Measurements from ENCODE around the gene LMF1. TPM values are rescaled to one million over a fixed set of nuclear protein-coding genes. Genes with fewer than 3 reads are reported as not detected.

LMF1 gene
- polyA plus RNA-seq, 2 donors, result 8.2 to 17.2 TPM

- Histone ChIP-seq H3K27me3 (ENCODE audit: control insufficient read depth in 1 of 2, insufficient read depth in 2 of 2, low read length in 2 of 2) (no peaks in the 10 kb centered on the region), H3K36me3 (ENCODE audit: control insufficient read depth in 2 of 2, insufficient read depth in 2 of 2, low read length in 1 of 2) (no peaks in the 10 kb centered on the region), H3K4me1 (ENCODE audit: control insufficient read depth in 2 of 2, insufficient read depth in 2 of 2, low read length in 1 of 2) (no peaks in the 10 kb centered on the region), H3K27ac (ENCODE audit: low read depth in 2 of 2, low read length in 1 of 2) (no peak overlapping the region), H3K9me3 (ENCODE audit: control insufficient read depth in 2 of 2, insufficient read depth in 1 of 2, low read depth in 1 of 2, low read length in 1 of 2) (peaks cover 3 to 15% of the 10 kb centered on the region in 2 donors), H3K4me3 (ENCODE audit: low read depth in 1 of 2, low read length in 2 of 2) (no peak overlapping the region)
- 92 to 93% methylated on average over 31 of the region's 31 CpGs for WGBS, 2 donors
Measured at GRCh38 chr16:850668-851067, 120.1 kb downstream of the LMF1 start.

GRCh38 chr16:848510-849253 is 122.1 kb downstream of the LMF1 start:
- no peak overlapping the region for H3K27ac ChIP-seq (ENCODE audit: low read depth in 2 of 2, low read length in 1 of 2)
- peaks cover 3 to 15% of the 10 kb centered on the region in 2 donors for H3K9me3 ChIP-seq (ENCODE audit: control insufficient read depth in 2 of 2, insufficient read depth in 1 of 2, low read depth in 1 of 2, low read length in 1 of 2)
- no peaks in the 10 kb centered on the region for H3K36me3 ChIP-seq (ENCODE audit: control insufficient read depth in 2 of 2, insufficient read depth in 2 of 2, low read length in 1 of 2)
- 92 to 94% methylated on average over 44 of the region's 44 CpGs for WGBS, 2 donors
- H3K27me3 ChIP-seq (ENCODE audit: control insufficient read depth in 1 of 2, insufficient read depth in 2 of 2, low read length in 2 of 2), result no peaks in the 10 kb centered on the region
- H3K4me3 ChIP-seq (ENCODE audit: low read depth in 1 of 2, low read length in 2 of 2), result no peak overlapping the region
- H3K4me1 ChIP-seq (ENCODE audit: control insufficient read depth in 2 of 2, insufficient read depth in 2 of 2, low read length in 1 of 2), result no peaks in the 10 kb centered on the region

GRCh38 chr16:847681-848445 is 122.9 kb downstream of the LMF1 start:
- 96% methylated on average over 33 of the region's 33 CpGs for WGBS, 2 donors
- Histone ChIP-seq H3K27me3 (ENCODE audit: control insufficient read depth in 1 of 2, insufficient read depth in 2 of 2, low read length in 2 of 2) (no peaks in the 10 kb centered on the region), H3K9me3 (ENCODE audit: control insufficient read depth in 2 of 2, insufficient read depth in 1 of 2, low read depth in 1 of 2, low read length in 1 of 2) (peaks cover 3 to 15% of the 10 kb centered on the region in 2 donors), H3K27ac (ENCODE audit: low read depth in 2 of 2, low read length in 1 of 2) (no peak overlapping the region), H3K4me1 (ENCODE audit: control insufficient read depth in 2 of 2, insufficient read depth in 2 of 2, low read length in 1 of 2) (no peaks in the 10 kb centered on the region), H3K4me3 (ENCODE audit: low read depth in 1 of 2, low read length in 2 of 2) (no peak overlapping the region), H3K36me3 (ENCODE audit: control insufficient read depth in 2 of 2, insufficient read depth in 2 of 2, low read length in 1 of 2) (no peaks in the 10 kb centered on the region)

- Histone ChIP-seq H3K36me3 (ENCODE audit: control insufficient read depth in 2 of 2, insufficient read depth in 2 of 2, low read length in 1 of 2) (no peaks in the 10 kb centered on the region), H3K27me3 (ENCODE audit: control insufficient read depth in 1 of 2, insufficient read depth in 2 of 2, low read length in 2 of 2) (no peaks in the 10 kb centered on the region), H3K4me3 (ENCODE audit: low read depth in 1 of 2, low read length in 2 of 2) (no peak overlapping the region), H3K27ac (ENCODE audit: low read depth in 2 of 2, low read length in 1 of 2) (no peak overlapping the region), H3K9me3 (ENCODE audit: control insufficient read depth in 2 of 2, insufficient read depth in 1 of 2, low read depth in 1 of 2, low read length in 1 of 2) (peaks cover 3 to 15% of the 10 kb centered on the region in 2 donors), H3K4me1 (ENCODE audit: control insufficient read depth in 2 of 2, insufficient read depth in 2 of 2, low read length in 1 of 2) (no peaks in the 10 kb centered on the region)
- 87 to 88% methylated on average over 10 of the region's 10 CpGs for WGBS, 2 donors
Measured at GRCh38 chr16:847151-847550, 123.6 kb downstream of the LMF1 start.

GRCh38 chr16:845351-845745 is 125.4 kb downstream of the LMF1 start:
- Histone ChIP-seq H3K4me3 (ENCODE audit: low read depth in 1 of 2, low read length in 2 of 2) (no peak overlapping the region), H3K4me1 (ENCODE audit: control insufficient read depth in 2 of 2, insufficient read depth in 2 of 2, low read length in 1 of 2) (no peaks in the 10 kb centered on the region), H3K27ac (ENCODE audit: low read depth in 2 of 2, low read length in 1 of 2) (no peak overlapping the region), H3K36me3 (ENCODE audit: control insufficient read depth in 2 of 2, insufficient read depth in 2 of 2, low read length in 1 of 2) (no peaks in the 10 kb centered on the region), H3K27me3 (ENCODE audit: control insufficient read depth in 1 of 2, insufficient read depth in 2 of 2, low read length in 2 of 2) (no peaks in the 10 kb centered on the region), H3K9me3 (ENCODE audit: control insufficient read depth in 2 of 2, insufficient read depth in 1 of 2, low read depth in 1 of 2, low read length in 1 of 2) (peaks cover 3 to 9% of the 10 kb centered on the region in 2 donors)
- 74 to 75% methylated on average over 26 of the region's 26 CpGs for WGBS, 2 donors

- H3K4me3 ChIP-seq (ENCODE audit: low read depth in 1 of 2, low read length in 2 of 2), result no peak overlapping the region
- 92% methylated on average over 48 of the region's 48 CpGs for WGBS, 2 donors
Measured at GRCh38 chr16:844638-845350, 126.0 kb downstream of the LMF1 start.

GRCh38 chr16:843771-844170 is 127.0 kb downstream of the LMF1 start:
- H3K36me3 ChIP-seq (ENCODE audit: control insufficient read depth in 2 of 2, insufficient read depth in 2 of 2, low read length in 1 of 2), result no peaks in the 10 kb centered on the region
- no peaks in the 10 kb centered on the region for H3K27me3 ChIP-seq (ENCODE audit: control insufficient read depth in 1 of 2, insufficient read depth in 2 of 2, low read length in 2 of 2)
- no peak overlapping the region for H3K4me3 ChIP-seq (ENCODE audit: low read depth in 1 of 2, low read length in 2 of 2)
- WGBS, 2 donors, result 86 to 87% methylated on average over 20 of the region's 20 CpGs
- H3K4me1 ChIP-seq (ENCODE audit: control insufficient read depth in 2 of 2, insufficient read depth in 2 of 2, low read length in 1 of 2), result no peaks in the 10 kb centered on the region
- peaks cover under 1 to 3% of the 10 kb centered on the region in 2 donors for H3K9me3 ChIP-seq (ENCODE audit: control insufficient read depth in 2 of 2, insufficient read depth in 1 of 2, low read depth in 1 of 2, low read length in 1 of 2)
- no peak overlapping the region for H3K27ac ChIP-seq (ENCODE audit: low read depth in 2 of 2, low read length in 1 of 2)

More at GRCh38 chr16:844638-845350, 126.0 kb downstream of the LMF1 start:
- peaks cover 3 to 5% of the 10 kb centered on the region in 2 donors for H3K9me3 ChIP-seq (ENCODE audit: control insufficient read depth in 2 of 2, insufficient read depth in 1 of 2, low read depth in 1 of 2, low read length in 1 of 2)
- H3K27ac ChIP-seq (ENCODE audit: low read depth in 2 of 2, low read length in 1 of 2), result no peak overlapping the region
- no peaks in the 10 kb centered on the region for H3K4me1 ChIP-seq (ENCODE audit: control insufficient read depth in 2 of 2, insufficient read depth in 2 of 2, low read length in 1 of 2)
- H3K36me3 ChIP-seq (ENCODE audit: control insufficient read depth in 2 of 2, insufficient read depth in 2 of 2, low read length in 1 of 2), result no peaks in the 10 kb centered on the region
- no peaks in the 10 kb centered on the region for H3K27me3 ChIP-seq (ENCODE audit: control insufficient read depth in 1 of 2, insufficient read depth in 2 of 2, low read length in 2 of 2)

- WGBS, 2 donors, result 74 to 77% methylated on average over 33 of the region's 33 CpGs
- no peak overlapping the region for H3K27ac ChIP-seq (ENCODE audit: low read depth in 2 of 2, low read length in 1 of 2)
- no peaks in the 10 kb centered on the region for H3K36me3 ChIP-seq (ENCODE audit: control insufficient read depth in 2 of 2, insufficient read depth in 2 of 2, low read length in 1 of 2)
Measured at GRCh38 chr16:842711-843560, 127.8 kb downstream of the LMF1 start.

GRCh38 chr16:842061-842476 is 128.7 kb downstream of the LMF1 start:
- no peaks in the 10 kb centered on the region for H3K27me3 ChIP-seq (ENCODE audit: control insufficient read depth in 1 of 2, insufficient read depth in 2 of 2, low read length in 2 of 2)
- WGBS, 2 donors, result 55 to 65% methylated on average over 17 to 19 of the region's 19 CpGs
- H3K27ac ChIP-seq (ENCODE audit: low read depth in 2 of 2, low read length in 1 of 2), result no peak overlapping the region
- no peaks in the 10 kb centered on the region for H3K9me3 ChIP-seq (ENCODE audit: control insufficient read depth in 2 of 2, insufficient read depth in 1 of 2, low read depth in 1 of 2, low read length in 1 of 2)
- no peaks in the 10 kb centered on the region for H3K36me3 ChIP-seq (ENCODE audit: control insufficient read depth in 2 of 2, insufficient read depth in 2 of 2, low read length in 1 of 2)
- no peaks in the 10 kb centered on the region for H3K4me1 ChIP-seq (ENCODE audit: control insufficient read depth in 2 of 2, insufficient read depth in 2 of 2, low read length in 1 of 2)
- H3K4me3 ChIP-seq (ENCODE audit: low read depth in 1 of 2, low read length in 2 of 2), result no peak overlapping the region

More at GRCh38 chr16:842711-843560, 127.8 kb downstream of the LMF1 start:
- no peaks in the 10 kb centered on the region for H3K4me1 ChIP-seq (ENCODE audit: control insufficient read depth in 2 of 2, insufficient read depth in 2 of 2, low read length in 1 of 2)
- no peaks in the 10 kb centered on the region for H3K9me3 ChIP-seq (ENCODE audit: control insufficient read depth in 2 of 2, insufficient read depth in 1 of 2, low read depth in 1 of 2, low read length in 1 of 2)
- no peaks in the 10 kb centered on the region for H3K27me3 ChIP-seq (ENCODE audit: control insufficient read depth in 1 of 2, insufficient read depth in 2 of 2, low read length in 2 of 2)
- H3K4me3 ChIP-seq (ENCODE audit: low read depth in 1 of 2, low read length in 2 of 2), result no peak overlapping the region
